GM12873 (cell line): Measurements from ENCODE around the gene CCNL2.

Experiments
- CTCF ChIP-seq: IDR thresholded peaks from 2 replicates; pipeline ENCODE4 v1.5.1; 2012; ENCODE audit warnings: low read depth, mild to moderate bottlenecking, moderate library complexity, low read length, control low read depth; ENCODE audit not compliant: insufficient read depth; ENCODE audit errors: missing control alignments

Gene CCNL2

GRCh38 chr1:1425753-1426495, 26.8 kb upstream of the CCNL2 start:
- TF ChIP-seq CTCF = no peak

GRCh38 chr1:1425426-1425752, 26.3 kb upstream of the CCNL2 start:
- TF ChIP-seq CTCF = no peak

- no peak for TF ChIP-seq CTCF
Observed at GRCh38 chr1:1424707-1425106, 25.6 kb upstream of the CCNL2 start.

- TF ChIP-seq CTCF = no peak
Observed at GRCh38 chr1:1423245-1423597, 24.1 kb upstream of the CCNL2 start.

GRCh38 chr1:1422465-1423244, 23.5 kb upstream of the CCNL2 start:
- no peak for TF ChIP-seq CTCF

GRCh38 chr1:1421907-1422464, 22.9 kb upstream of the CCNL2 start:
- TF ChIP-seq CTCF = no peak

- no peak for TF ChIP-seq CTCF
Observed at GRCh38 chr1:1421147-1421906, 22.2 kb upstream of the CCNL2 start, which contains the start of gene ANKRD65. TSS of gene ANKRD65 (minus strand) at chr1:1421276. CDS start at chr1:1421005, 271 bp downstream.
